K562 (cell line): ENCODE data around the gene CH25H. TPM values are rescaled to one million over a fixed set of nuclear protein-coding genes. Genes with fewer than 3 reads are reported as not detected.
"Not testable (repeated sequence)": the region's sequence is repeated elsewhere in the genome, so short reads cannot be mapped to it uniquely, and the experiment has no call there.

Experiments
- ATAC-seq: fragments of 200-7000 bp; cut with Tn5 transposase; 3 replicates; pipeline ENCODE4 v1.9.1; 2020; ENCODE audit warnings: moderate library complexity
- BruUV-seq: library from RNA; stranded (reverse); fragments of 400-500 nt; replicated peaks from 2 replicates; lab custom pipeline; 2021; lab: Mats Ljungman, UMichigan
- CTCF ChIA-PET: fragments of 300-600 bp; formaldehyde crosslinking; extraction: SDS; loops from one replicate; lab custom pipeline; 2021; ENCODE audit warnings: low intra/inter-chr PET ratio; lab: Yijun Ruan, JAX
- POLR2A ChIA-PET: fragments of 300-600, 350-650 bp; sonication (Branson Sonifier 250); formaldehyde crosslinking; extraction: SDS; loops from one replicate; lab custom pipeline; 2021; ENCODE audit warnings: antibody characterized with exemption, inconsistent platforms; lab: Yijun Ruan, JAX
- DNase-seq, 4 experiments: peaks; one replicate each; pipeline versions ENCODE4 v3.0.0 to v3.0.0-alpha.2; 2011 to 2018; ENCODE audit warnings: low spot score in 3 of 4, mixed read lengths in 3 of 4; ENCODE audit errors: extremely low read depth in 1 of 4
- FAIRE-seq: peaks from 2 replicates; lab custom pipeline; 2011; peaks lifted over from hg19 to GRCh38; lab: Jason Lieb, UNC
- H2AFZ ChIP-seq: 2 replicates; pipeline ENCODE4 v1.6.0; 2011; ENCODE audit warnings: low read depth, low read length, control low read depth, inconsistent platforms
- H3K27ac ChIP-seq: fragments of 200-600 bp; 3 replicates; pipeline ENCODE4 v1.8.0; 2011; ENCODE audit warnings: low read depth, mild to moderate bottlenecking, control low read depth, inconsistent platforms, low read length, moderate library complexity, mixed read lengths; ENCODE audit errors: extremely low read depth
- H3K27me3 ChIP-seq, 2 experiments: fragments of 300-600 bp in 1 of 2; 2 replicates in 1 of 2; 3 replicates in 1 of 2; pipeline versions ENCODE4 v1.6.0 to v1.8.0; 2011; ENCODE audit warnings: inconsistent platforms in 2 of 2, low read length in 2 of 2, mild to moderate bottlenecking in 1 of 2, mixed read lengths in 1 of 2, moderate library complexity in 1 of 2; ENCODE audit not compliant: control insufficient read depth in 2 of 2, insufficient read depth in 2 of 2
- H3K36me3 ChIP-seq: fragments of 300-600 bp; 3 replicates; pipeline ENCODE4 v1.8.0; 2011; ENCODE audit warnings: mild to moderate bottlenecking, low read length, inconsistent platforms; ENCODE audit not compliant: control insufficient read depth, insufficient read depth
- H3K4me1 ChIP-seq, 2 experiments: fragments of 200-600 bp in 1 of 2; replicated peaks in 1 of 2; 2 replicates in 1 of 2; 3 replicates in 1 of 2; pipeline versions ENCODE4 v1.5.1 to v1.8.0; 2011; ENCODE audit warnings: inconsistent platforms in 2 of 2, low read length in 2 of 2, mild to moderate bottlenecking in 1 of 2, mixed read lengths in 1 of 2, moderate library complexity in 1 of 2; ENCODE audit not compliant: control insufficient read depth in 2 of 2, insufficient read depth in 2 of 2
- H3K4me2 ChIP-seq: 2 replicates; pipeline ENCODE4 v1.6.1; 2011; ENCODE audit warnings: low read length, control low read depth, inconsistent platforms, mixed read lengths; ENCODE audit not compliant: insufficient read depth
- H3K4me3 ChIP-seq: fragments of 200-600 bp; sonication (generic), shearing (Covaris generic); 2 replicates; pipeline ENCODE4 v1.5.1; 2016; ENCODE audit warnings: control low read depth, inconsistent platforms
- H3K79me2 ChIP-seq: fragments of 200-600 bp; 3 replicates; pipeline ENCODE4 v1.8.0; 2011; ENCODE audit warnings: low read length, inconsistent platforms; ENCODE audit not compliant: control insufficient read depth, insufficient read depth
- H3K9ac ChIP-seq, 2 experiments: 2 replicates each; pipeline versions ENCODE4 v1.6.0 to v1.6.1; 2011; ENCODE audit warnings: low read depth in 2 of 2, low read length in 2 of 2, control low read depth in 1 of 2, inconsistent platforms in 1 of 2, mild to moderate bottlenecking in 1 of 2, mixed read lengths in 1 of 2; ENCODE audit not compliant: insufficient read depth in 1 of 2
- H3K9me1 ChIP-seq: one replicate; pipeline ENCODE4 v1.6.0; 2011; ENCODE audit warnings: inconsistent platforms, mild to moderate bottlenecking, low read length, moderate library complexity; ENCODE audit not compliant: control insufficient read depth, insufficient read depth
- H3K9me3 ChIP-seq: replicated peaks from 2 replicates; pipeline ENCODE4 v1.5.1; 2011; ENCODE audit warnings: low read depth, low read length, inconsistent platforms; ENCODE audit not compliant: control insufficient read depth, insufficient read depth
- H4K20me1 ChIP-seq: replicated peaks from 2 replicates; pipeline ENCODE4 v1.6.1; 2011; ENCODE audit warnings: low read length, inconsistent platforms, mixed read lengths; ENCODE audit not compliant: control insufficient read depth, insufficient read depth
- KDM1A ChIP-seq, 2 experiments: fragments of 450-650 bp; IDR thresholded peaks; 2 replicates each; pipeline ENCODE4 v1.6.1; 2016; ENCODE audit warnings: mild to moderate bottlenecking in 2 of 2
- PHB ChIP-seq: fragments of 250-450 bp; sonication (Bioruptor Pico); IDR thresholded peaks from 2 replicates; pipeline ENCODE4 v1.5.0; 2021
- U2AF1 ChIP-seq: fragments of 200-400 bp; formaldehyde crosslinking; optimal IDR thresholded peaks from 2 replicates; pipeline ENCODE3; 2017; ENCODE audit warnings: mild to moderate bottlenecking, low read depth, low read length, moderate library complexity
- YY1 ChIP-seq, 3 experiments: IDR thresholded peaks; 2 replicates each; pipeline ENCODE4 v1.6.1; 2011; ENCODE audit warnings: low read length in 2 of 3, mild to moderate bottlenecking in 2 of 3, moderate library complexity in 2 of 3, borderline replicate concordance in 1 of 3, control low read depth in 1 of 3, low read depth in 1 of 3; ENCODE audit not compliant: insufficient read depth in 3 of 3, insufficient replicate concordance in 2 of 3, control insufficient read depth in 1 of 3, insufficient read length in 1 of 3; ENCODE audit errors: extremely low read depth in 1 of 3
- ZNF277 ChIP-seq: fragments of 250-450 bp; sonication (Bioruptor Pico); IDR thresholded peaks from 2 replicates; pipeline ENCODE4 v1.8.0; 2022; ENCODE audit warnings: inconsistent platforms, mild to moderate bottlenecking, moderate library complexity, borderline replicate concordance
- ZNF766 ChIP-seq: fragments of 200-800 bp; sonication (Bioruptor generic); conservative IDR thresholded peaks from 2 replicates; pipeline ENCODE4 v1.6.1; 2016; ENCODE audit warnings: missing genetic modification characterization, missing compliant biosample characterization
- WGBS: fragments of 100-300 bp; shearing (Covaris generic); methylation state at CpG from one replicate; pipeline ENCODE4 v1.1.6; 2016; ENCODE audit warnings: low coverage, mixed read lengths; ENCODE audit not compliant: insufficient coverage; ENCODE audit errors: missing lambda C conversion rate; 5-methylcytosine and 5-hydroxymethylcytosine counted together
- in situ Hi-C: fragments of 300-500 bp; cut with MboI; formaldehyde crosslinking; loops from 4 replicates; pipeline ENCODE4 v1.15.0; 2018; ENCODE audit warnings: inconsistent platforms, mixed read lengths
- intact Hi-C: fragments of 100-400 bp; cut with micrococcal nuclease; formaldehyde crosslinking; loops from 2 replicates; pipeline ENCODE4 v1.14.2; 2022
- polyA plus RNA-seq, 8 experiments: library from polyadenylated mRNA; depleted of rRNA in 4 of 8; stranded (reverse) in 5 of 8; unstranded in 3 of 8; fragments of >200 nt; fragmentation: Nextera tagmentation in 2 of 8; fragmentation: Illumina TruSeq in 1 of 8; extraction: Ambion mirVana in 2 of 8; extraction: Trizol in 1 of 8; gene quantifications; 2 replicates each; pipeline versions ENCODE4 v1.2.1 to v1.2.3, GENCODE V29; 2011 to 2014; ENCODE audit warnings: inconsistent platforms in 1 of 8, missing spikeins in 1 of 8
- total RNA-seq, 7 experiments: library from RNA; depleted of rRNA in 6 of 7; stranded (reverse); fragments of >200 nt in 6 of 7; fragmentation: Illumina TruSeq in 2 of 7; extraction: Trizol in 2 of 7; gene quantifications; 2 replicates each; pipeline versions ENCODE4 v1.2.1 to v1.2.3, GENCODE V29; 2011 to 2021; ENCODE audit warnings: low replicate concordance in 1 of 7
- TF ChIP-seq, protein P1 (sequence below), 2 experiments: IDR thresholded peaks; 2 replicates each; pipeline ENCODE4 v1.6.1; 2012; ENCODE audit warnings: improper control_type of control experiment in 2 of 2, low read depth in 2 of 2, low read length in 2 of 2, borderline replicate concordance in 1 of 2
- TF ChIP-seq, protein P2 (sequence below): fragments of 250-450 bp; sonication (Bioruptor Pico); IDR thresholded peaks from 2 replicates; pipeline ENCODE4 v1.9.0; 2021; ENCODE audit warnings: mild to moderate bottlenecking
- TF ChIP-seq, protein P3 (sequence below), 3 experiments: fragments of 200-800 bp in 1 of 3; sonication (Bioruptor generic) in 1 of 3; sonication (generic) in 1 of 3; formaldehyde crosslinking in 1 of 3; IDR thresholded peaks; 2 replicates each; pipeline versions ENCODE4 v1.6.1 to v1.8.0; 2016 to 2022; ENCODE audit warnings: mild to moderate bottlenecking in 2 of 3, missing compliant biosample characterization in 2 of 3, missing genetic modification characterization in 2 of 3, missing genetic modification reagents in 1 of 3

CH25H gene
- total and polyA plus RNA-seq, 9 of the 15 experiments (the other 6 are each of a cell fraction or from before 2014, with no cell fraction given): not detected

- peaks cover 0 to 6% of the 10 kb centered on the region in 2 experiments; a peak in 2 of 5 replicates for H3K4me1 ChIP-seq
- FAIRE-seq: no peak
- H3K9me3 ChIP-seq: no peaks in the 10 kb centered on the region
- in situ Hi-C loops (no loop called here), intact Hi-C loops (no loop called here)
- H3K79me2 ChIP-seq: no peaks in the 10 kb centered on the region
- no peak overlapping the region for H2AFZ ChIP-seq
- ATAC-seq: no peak
- H3K4me2 ChIP-seq: no peak overlapping the region
- DNase-seq: no peak
- H3K27me3 ChIP-seq: no peaks in the 10 kb centered on the region
- no peak overlapping the region for H3K27ac ChIP-seq
- no peaks in the 10 kb centered on the region for H3K36me3 ChIP-seq
- H3K9me1 ChIP-seq: no peaks in the 10 kb centered on the region
- no peak overlapping the region for H3K9ac ChIP-seq
- TF ChIP-seq YY1 (IDR thresholded peaks at IDR 0.05; ENCODE audit: borderline replicate concordance in 1 of 3, control insufficient read depth in 1 of 3, extremely low read depth in 1 of 3, insufficient read depth in 3 of 3, insufficient read length in 1 of 3, insufficient replicate concordance in 2 of 3, low read depth in 1 of 3, low read length in 2 of 3) (no peak), PHB (CRISPR knock-in tag) (no peak), U2AF1 (no peak), ZNF766 (CRISPR knock-in tag) (no peak), KDM1A (IDR thresholded peaks at IDR 0.05) (no peak), ZNF277 (CRISPR knock-in tag) (no peak)
- TF ChIP-seq, protein P1, sequence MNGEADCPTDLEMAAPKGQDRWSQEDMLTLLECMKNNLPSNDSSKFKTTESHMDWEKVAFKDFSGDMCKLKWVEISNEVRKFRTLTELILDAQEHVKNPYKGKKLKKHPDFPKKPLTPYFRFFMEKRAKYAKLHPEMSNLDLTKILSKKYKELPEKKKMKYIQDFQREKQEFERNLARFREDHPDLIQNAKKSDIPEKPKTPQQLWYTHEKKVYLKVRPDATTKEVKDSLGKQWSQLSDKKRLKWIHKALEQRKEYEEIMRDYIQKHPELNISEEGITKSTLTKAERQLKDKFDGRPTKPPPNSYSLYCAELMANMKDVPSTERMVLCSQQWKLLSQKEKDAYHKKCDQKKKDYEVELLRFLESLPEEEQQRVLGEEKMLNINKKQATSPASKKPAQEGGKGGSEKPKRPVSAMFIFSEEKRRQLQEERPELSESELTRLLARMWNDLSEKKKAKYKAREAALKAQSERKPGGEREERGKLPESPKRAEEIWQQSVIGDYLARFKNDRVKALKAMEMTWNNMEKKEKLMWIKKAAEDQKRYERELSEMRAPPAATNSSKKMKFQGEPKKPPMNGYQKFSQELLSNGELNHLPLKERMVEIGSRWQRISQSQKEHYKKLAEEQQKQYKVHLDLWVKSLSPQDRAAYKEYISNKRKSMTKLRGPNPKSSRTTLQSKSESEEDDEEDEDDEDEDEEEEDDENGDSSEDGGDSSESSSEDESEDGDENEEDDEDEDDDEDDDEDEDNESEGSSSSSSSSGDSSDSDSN (IDR thresholded peaks at IDR 0.05; ENCODE audit: borderline replicate concordance in 1 of 2, low read depth in 2 of 2, low read length in 2 of 2): no peak
- TF ChIP-seq, protein P2, sequence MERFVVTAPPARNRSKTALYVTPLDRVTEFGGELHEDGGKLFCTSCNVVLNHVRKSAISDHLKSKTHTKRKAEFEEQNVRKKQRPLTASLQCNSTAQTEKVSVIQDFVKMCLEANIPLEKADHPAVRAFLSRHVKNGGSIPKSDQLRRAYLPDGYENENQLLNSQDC: no peak
- TF ChIP-seq, protein P3, sequence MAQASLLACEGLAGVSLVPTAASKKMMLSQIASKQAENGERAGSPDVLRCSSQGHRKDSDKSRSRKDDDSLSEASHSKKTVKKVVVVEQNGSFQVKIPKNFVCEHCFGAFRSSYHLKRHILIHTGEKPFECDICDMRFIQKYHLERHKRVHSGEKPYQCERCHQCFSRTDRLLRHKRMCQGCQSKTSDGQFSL (CRISPR knock-in tag; IDR thresholded peaks at IDR 0.05): no peak
- TF ChIP-seq, protein P3 (tag; IDR thresholded peaks at IDR 0.05): no peak
- ChIA-PET POLR2A (no interaction called here), CTCF (no interaction called here)
- no peaks in the 10 kb centered on the region for H4K20me1 ChIP-seq
- BruUV-seq: no TSS peak
- no peak overlapping the region for H3K4me3 ChIP-seq
These were observed 48.7 kb upstream of the CH25H start for GRCh38 chr10:89255793-89256192.

DNA sequence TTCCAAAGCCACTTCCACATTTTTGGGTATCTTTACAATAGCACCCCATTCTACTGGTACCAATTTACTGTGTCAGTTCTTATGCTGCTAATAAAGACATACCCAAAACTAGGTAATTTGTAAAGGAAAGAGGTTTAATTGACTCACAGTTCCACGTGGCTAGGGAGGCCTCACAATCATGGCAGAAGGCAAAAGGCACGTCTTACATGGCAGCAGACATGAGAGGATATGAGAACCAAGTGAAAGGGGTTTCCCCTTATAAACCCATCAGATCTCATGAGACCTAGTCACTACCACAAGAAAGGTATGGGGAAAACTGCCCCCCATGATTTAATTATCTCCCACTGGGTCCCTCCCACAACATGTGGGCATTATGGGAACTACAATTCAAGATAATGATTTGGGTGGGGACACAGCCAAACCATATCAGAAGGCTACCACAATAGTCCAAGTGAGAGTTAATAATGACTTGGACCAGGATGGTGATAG, 48.0 kb upstream of the CH25H start:
- H3K27me3 ChIP-seq, H3K36me3 ChIP-seq, DNase-seq, POLR2A ChIA-PET, ATAC-seq, H3K9me1 ChIP-seq, H3K4me2 ChIP-seq, H3K4me3 ChIP-seq, in situ Hi-C loops, H4K20me1 ChIP-seq, H2AFZ ChIP-seq, FAIRE-seq, H3K4me1 ChIP-seq, CTCF ChIA-PET, H3K27ac ChIP-seq, intact Hi-C loops, H3K9ac ChIP-seq, BruUV-seq, H3K79me2 ChIP-seq, H3K9me3 ChIP-seq: not testable (repeated sequence)
- WGBS: 0% methylated on average over 1 of the region's 2 CpGs
